GM21717 (cell line): ENCODE data around the gene AGRP.

Source experiments
- ATAC-seq: cut with Tn5 transposase; IDR thresholded peaks from one replicate; pipeline ENCODE4 v1.9.1; 2021; ENCODE audit warnings: mild to moderate bottlenecking, moderate library complexity; ENCODE audit not compliant: unreplicated experiment

AGRP gene

GRCh38 chr16:67463691-67464090, 19.7 kb downstream of the AGRP start:
- ATAC-seq: no peak

- ATAC-seq: no peak
Measured at GRCh38 chr16:67463059-67463458, 20.3 kb downstream of the AGRP start.

GRCh38 chr16:67462279-67462655, 21.1 kb downstream of the AGRP start:
- ATAC-seq: no peak

- ATAC-seq: no peak
Measured at GRCh38 chr16:67461600-67462278, 21.6 kb downstream of the AGRP start.

- no peak for ATAC-seq
Measured at GRCh38 chr16:67460961-67461360, 22.4 kb downstream of the AGRP start.

GRCh38 chr16:67460168-67460567, 23.2 kb downstream of the AGRP start:
- no peak for ATAC-seq

- ATAC-seq: no peak
Measured at GRCh38 chr16:67459861-67460150, 23.5 kb downstream of the AGRP start.

- ATAC-seq: no peak
Measured at GRCh38 chr16:67459066-67459860, 24.1 kb downstream of the AGRP start.

GRCh38 chr16:67458121-67458641, 25.2 kb downstream of the AGRP start:
- no peak for ATAC-seq

- no peak for ATAC-seq
Measured at GRCh38 chr16:67457611-67458010, 25.7 kb downstream of the AGRP start.

- ATAC-seq: no peak
Measured at GRCh38 chr16:67456391-67457081, 26.8 kb downstream of the AGRP start.

GRCh38 chr16:67454852-67455251, 28.5 kb downstream of the AGRP start:
- ATAC-seq: no peak

GRCh38 chr16:67454104-67454503, 29.2 kb downstream of the AGRP start:
- no peak for ATAC-seq

- ATAC-seq: no peak
Measured at GRCh38 chr16:67451704-67452435, 31.5 kb downstream of the AGRP start.

GRCh38 chr16:67451061-67451703, 32.2 kb downstream of the AGRP start:
- ATAC-seq: no peak

- no peak for ATAC-seq
Measured at GRCh38 chr16:67449739-67450138, 33.6 kb downstream of the AGRP start.

- no peak for ATAC-seq
Measured at GRCh38 chr16:67449336-67449735, 34.0 kb downstream of the AGRP start.

GRCh38 chr16:67448580-67448979, 34.8 kb downstream of the AGRP start:
- ATAC-seq: no peak

- no peak for ATAC-seq
Measured at GRCh38 chr16:67447508-67448076, 35.8 kb downstream of the AGRP start.

GRCh38 chr16:67446968-67447507, 36.3 kb downstream of the AGRP start:
- ATAC-seq: no peak
